Vagina (tissue), 2 donors: Measurements from ENCODE around the gene ENPP7. TPM values are rescaled to one million over a fixed set of nuclear protein-coding genes. Genes with fewer than 3 reads are reported as not detected.

Experiments
- DNase-seq, 2 donors: peaks; one replicate each; pipeline ENCODE4 v3.0.0-alpha.2; 2017; ENCODE audit errors: extremely low spot score in 2 of 2
- H3K27ac ChIP-seq: fragments of 200-600 bp; sonication (generic); one replicate; pipeline ENCODE4 v1.5.1; 2019
- H3K27me3 ChIP-seq: fragments of 200-600 bp; sonication (generic); one replicate; pipeline ENCODE4 v1.5.1; 2019
- H3K36me3 ChIP-seq, 2 donors: fragments of 200-600 bp; sonication (generic); one replicate each; pipeline ENCODE4 v1.5.1; 2017 to 2019
- H3K4me1 ChIP-seq: fragments of 200-600 bp; sonication (generic); one replicate; pipeline ENCODE4 v1.5.1; 2019
- H3K4me3 ChIP-seq, 2 donors: fragments of 200-600 bp; sonication (generic); 1 replicate in 1 of 2; 2 replicates in 1 of 2; pipeline ENCODE4 v1.5.1; 2016 to 2019
- H3K9me3 ChIP-seq: fragments of 200-600 bp; sonication (generic); one replicate; pipeline ENCODE4 v1.5.1; 2019
- POLR2A ChIP-seq, 2 donors: fragments of 450-650 bp; IDR thresholded peaks; one replicate each; pipeline ENCODE4 v1.6.1; 2017; ENCODE audit warnings: antibody characterized with exemption in 2 of 2, mild to moderate bottlenecking in 2 of 2, moderate library complexity in 2 of 2
- POLR2AphosphoS5 ChIP-seq, 2 donors: sonication (generic); formaldehyde crosslinking; IDR thresholded peaks; one replicate each; pipeline ENCODE4 v1.9.0; 2017; ENCODE audit warnings: antibody characterized with exemption in 2 of 2, mild to moderate bottlenecking in 2 of 2, low read depth in 1 of 2; ENCODE audit not compliant: insufficient read depth in 1 of 2
- intact Hi-C: fragments of 100-400 bp; cut with DNase I; formaldehyde crosslinking; loops from one replicate; pipeline ENCODE4 v1.15.1; 2023
- total RNA-seq: library from RNA; depleted of rRNA; stranded (reverse); fragments of >200 nt; gene quantifications from one replicate; pipeline ENCODE4 v1.2.3, GENCODE V29; 2016
- TF ChIP-seq, protein P1 (sequence below), 3 experiments: fragments of 450-650 bp in 2 of 3; fragments of 200-600 bp in 1 of 3; sonication (generic) in 1 of 3; IDR thresholded peaks; one replicate each; pipeline ENCODE4 v1.5.1; 2017 to 2019; ENCODE audit warnings: antibody characterized with exemption in 3 of 3, mild to moderate bottlenecking in 2 of 3, moderate library complexity in 2 of 3

The ENPP7 gene
- total RNA-seq, 1 donor from 2014 or later: not detected

DNA sequence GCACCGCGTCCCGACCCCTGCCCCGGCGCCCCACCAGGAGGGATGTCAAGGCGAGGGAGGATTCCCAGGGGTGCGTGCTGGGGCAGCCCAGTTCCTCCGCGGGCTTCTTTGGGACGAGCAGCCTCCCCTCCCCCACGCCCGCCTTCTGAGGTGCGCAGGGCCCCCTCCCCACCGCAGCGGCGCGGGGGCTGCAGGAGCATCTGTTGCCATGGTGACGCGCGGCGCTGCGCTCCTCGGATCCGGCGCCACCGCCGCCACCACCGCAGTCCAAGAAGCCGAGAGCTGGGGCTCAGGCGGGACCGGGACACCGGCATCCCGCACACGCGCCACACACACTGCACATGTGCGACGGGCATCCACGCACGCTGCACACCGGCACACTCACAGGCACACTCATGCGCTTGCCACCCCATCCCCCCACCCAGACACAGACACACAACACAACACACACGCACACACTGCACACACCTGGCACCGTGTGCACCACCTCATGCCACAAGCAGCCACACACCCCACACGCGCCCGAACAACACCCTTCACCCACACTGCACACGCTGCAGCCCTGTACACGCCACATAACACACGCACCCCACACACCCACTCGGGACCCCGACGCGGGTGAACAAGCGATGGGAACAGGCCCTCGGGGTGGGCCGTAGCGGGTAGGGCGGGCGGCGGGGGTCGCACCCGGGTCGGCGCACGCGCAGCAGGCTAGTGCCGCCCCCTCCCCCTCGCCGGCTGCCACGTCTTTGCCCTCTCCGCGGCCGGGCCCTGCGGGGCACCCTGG is 17.0 kb downstream of the ENPP7 start:
- TF ChIP-seq POLR2A (IDR thresholded peaks at IDR 0.05) (no peak), POLR2AphosphoS5 (IDR thresholded peaks at IDR 0.05; ENCODE audit: insufficient read depth in 1 of 2, low read depth in 1 of 2) (no peak)
- TF ChIP-seq, protein P1, sequence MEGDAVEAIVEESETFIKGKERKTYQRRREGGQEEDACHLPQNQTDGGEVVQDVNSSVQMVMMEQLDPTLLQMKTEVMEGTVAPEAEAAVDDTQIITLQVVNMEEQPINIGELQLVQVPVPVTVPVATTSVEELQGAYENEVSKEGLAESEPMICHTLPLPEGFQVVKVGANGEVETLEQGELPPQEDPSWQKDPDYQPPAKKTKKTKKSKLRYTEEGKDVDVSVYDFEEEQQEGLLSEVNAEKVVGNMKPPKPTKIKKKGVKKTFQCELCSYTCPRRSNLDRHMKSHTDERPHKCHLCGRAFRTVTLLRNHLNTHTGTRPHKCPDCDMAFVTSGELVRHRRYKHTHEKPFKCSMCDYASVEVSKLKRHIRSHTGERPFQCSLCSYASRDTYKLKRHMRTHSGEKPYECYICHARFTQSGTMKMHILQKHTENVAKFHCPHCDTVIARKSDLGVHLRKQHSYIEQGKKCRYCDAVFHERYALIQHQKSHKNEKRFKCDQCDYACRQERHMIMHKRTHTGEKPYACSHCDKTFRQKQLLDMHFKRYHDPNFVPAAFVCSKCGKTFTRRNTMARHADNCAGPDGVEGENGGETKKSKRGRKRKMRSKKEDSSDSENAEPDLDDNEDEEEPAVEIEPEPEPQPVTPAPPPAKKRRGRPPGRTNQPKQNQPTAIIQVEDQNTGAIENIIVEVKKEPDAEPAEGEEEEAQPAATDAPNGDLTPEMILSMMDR (IDR thresholded peaks at IDR 0.05): no peak
- Histone ChIP-seq H3K4me1 (peaks cover 7% of the 10 kb centered on the region), H3K36me3 (no peaks in the 10 kb centered on the region), H3K27me3 (peaks cover 4% of the 10 kb centered on the region), H3K4me3 (no peak overlapping the region), H3K9me3 (no peaks in the 10 kb centered on the region), H3K27ac (no peak overlapping the region)
- intact Hi-C loops: loop anchor here (10.0 kb wide), 1 partner anchor 247 kb away; no protein-coding TSS in a partner anchor
- no peak for DNase-seq

DNA sequence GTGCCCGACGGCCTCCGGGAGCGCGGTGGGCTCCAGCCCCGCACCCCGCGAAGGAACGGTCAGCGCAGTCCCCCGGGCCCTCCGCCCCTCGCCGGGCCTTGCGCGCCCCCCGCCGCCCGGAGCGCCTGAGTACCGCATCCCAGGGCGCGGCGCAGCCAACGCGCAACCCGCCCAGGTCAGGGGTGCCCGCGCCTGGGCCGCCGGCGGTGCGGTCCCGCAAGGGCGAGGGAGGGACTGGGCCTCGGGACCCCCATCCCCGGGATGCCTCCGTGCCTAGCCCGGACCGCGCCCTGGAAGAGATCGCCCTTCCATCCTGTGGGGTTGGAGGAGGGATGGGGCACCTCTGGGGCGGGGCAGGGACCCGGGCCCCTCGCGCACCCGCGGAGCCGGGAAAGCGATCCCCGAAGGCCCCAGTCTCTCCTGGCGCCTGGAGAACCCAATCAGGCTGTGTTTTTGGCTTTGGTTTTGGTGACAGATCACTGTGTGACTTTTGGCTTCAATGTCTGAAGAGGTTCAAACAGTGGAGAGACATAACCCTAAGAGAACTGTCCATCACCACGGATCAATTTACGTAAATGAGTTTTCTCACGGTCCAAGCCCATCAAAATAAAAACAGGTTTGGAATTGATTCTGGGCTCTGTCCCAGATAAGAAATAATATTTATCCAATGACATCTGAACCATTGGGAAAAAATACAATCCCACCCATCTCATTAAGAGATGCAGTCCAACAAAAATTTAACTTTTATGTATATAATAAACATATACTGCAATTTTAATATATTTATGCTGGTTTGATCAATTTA is 17.8 kb downstream of the ENPP7 start:
- DNase-seq: no peak
- no peaks in the 10 kb centered on the region for H3K36me3 ChIP-seq
- no peak overlapping the region for H3K4me3 ChIP-seq
- no peaks in the 10 kb centered on the region for H3K9me3 ChIP-seq
- intact Hi-C loops: loop anchor here (10.0 kb wide), 1 partner anchor 246 kb away; no protein-coding TSS in a partner anchor
- H3K4me1 ChIP-seq: peaks cover 7% of the 10 kb centered on the region
- TF ChIP-seq POLR2AphosphoS5 (IDR thresholded peaks at IDR 0.05; ENCODE audit: insufficient read depth in 1 of 2, low read depth in 1 of 2) (no peak), POLR2A (IDR thresholded peaks at IDR 0.05) (no peak)
- TF ChIP-seq, protein P1 (IDR thresholded peaks at IDR 0.05): no peak
- no peak overlapping the region for H3K27ac ChIP-seq
- H3K27me3 ChIP-seq: peaks cover 4% of the 10 kb centered on the region

DNA sequence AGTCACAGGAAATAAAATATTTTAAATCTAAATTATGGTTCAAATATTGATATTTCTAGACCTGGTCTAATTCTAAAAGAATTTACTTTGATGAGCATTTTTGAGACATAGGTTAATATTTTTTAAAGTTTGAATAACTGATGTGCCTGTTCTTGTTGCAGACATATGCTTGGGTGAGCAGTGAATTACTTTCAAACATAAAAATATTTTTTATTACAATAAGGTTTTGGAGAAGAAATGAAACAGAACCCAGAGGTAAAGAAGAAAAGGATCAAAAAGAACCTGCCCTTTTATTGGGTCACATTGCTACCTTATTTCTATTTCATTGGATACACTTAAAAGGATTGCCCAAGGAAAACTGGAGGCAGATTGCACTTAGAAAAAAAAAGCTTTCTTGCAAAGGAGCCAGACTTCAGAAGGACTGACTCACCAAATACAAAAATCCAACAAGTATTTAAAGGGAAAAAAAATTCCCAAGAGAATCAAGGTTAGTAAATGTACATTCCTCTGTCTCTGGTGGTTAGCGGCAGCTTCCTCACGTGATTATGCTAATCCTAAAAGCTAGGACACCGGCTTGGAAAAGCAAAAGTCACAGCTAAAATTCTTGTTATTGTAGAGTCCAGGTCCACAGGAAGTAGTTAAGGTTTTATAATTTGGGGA is 18.5 kb downstream of the ENPP7 start:
- TF ChIP-seq POLR2A (IDR thresholded peaks at IDR 0.05) (no peak), POLR2AphosphoS5 (IDR thresholded peaks at IDR 0.05; ENCODE audit: insufficient read depth in 1 of 2, low read depth in 1 of 2) (no peak)
- TF ChIP-seq, protein P1 (IDR thresholded peaks at IDR 0.05): no peak
- intact Hi-C loops: loop anchor here (10.0 kb wide), 1 partner anchor 246 kb away; no protein-coding TSS in a partner anchor
- peaks cover 4% of the 10 kb centered on the region for H3K27me3 ChIP-seq

DNA sequence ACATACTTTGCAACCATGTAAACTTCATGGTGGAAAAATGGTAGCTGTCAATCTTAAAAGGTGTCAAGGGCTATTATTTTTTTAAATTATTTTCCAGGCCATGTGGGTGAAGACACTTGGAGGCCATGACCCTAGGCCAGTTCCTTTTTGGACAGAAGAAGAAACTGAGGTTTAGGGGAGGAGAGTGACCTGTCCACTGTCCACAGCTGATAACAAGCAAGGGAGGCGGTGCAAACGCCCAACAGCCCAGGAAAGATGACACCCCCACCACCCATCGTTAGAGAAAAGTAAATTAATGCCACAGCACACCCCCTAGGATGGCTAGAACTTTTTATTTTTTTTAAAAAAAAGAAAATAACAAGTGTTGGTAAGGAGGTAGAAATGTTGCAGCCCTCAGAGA is 19.2 kb downstream of the ENPP7 start:
- H3K27ac ChIP-seq: no peak overlapping the region
- peaks cover 4% of the 10 kb centered on the region for H3K27me3 ChIP-seq
- TF ChIP-seq POLR2A (IDR thresholded peaks at IDR 0.05) (no peak), POLR2AphosphoS5 (IDR thresholded peaks at IDR 0.05; ENCODE audit: insufficient read depth in 1 of 2, low read depth in 1 of 2) (no peak)
- TF ChIP-seq, protein P1 (IDR thresholded peaks at IDR 0.05): no peak
- peaks cover 7% of the 10 kb centered on the region for H3K4me1 ChIP-seq
- no peaks in the 10 kb centered on the region for H3K9me3 ChIP-seq
- intact Hi-C loops: loop anchor here (10.0 kb wide), 1 partner anchor 245 kb away; no protein-coding TSS in a partner anchor
- DNase-seq: no peak
- no peaks in the 10 kb centered on the region for H3K36me3 ChIP-seq
- no peak overlapping the region for H3K4me3 ChIP-seq

More for the DNA sequence above, 18.5 kb downstream of the ENPP7 start:
- Histone ChIP-seq H3K27ac (no peak overlapping the region), H3K9me3 (no peaks in the 10 kb centered on the region), H3K4me3 (no peak overlapping the region), H3K4me1 (peaks cover 7% of the 10 kb centered on the region), H3K36me3 (no peaks in the 10 kb centered on the region)
- no peak for DNase-seq
